Measurements from ENCODE around the gene SPATA45. TPM values are rescaled to one million over a fixed set of nuclear protein-coding genes. Genes with fewer than 3 reads are reported as not detected.

The SPATA45 gene
- total and polyA plus RNA-seq, 2 of the 8 experiments (the other 6 are each of a cell fraction or from before 2014, with no cell fraction given), result 0.21 to 0.65 TPM

GRCh38 chr1:212820969-212821368 lies 26.5 kb downstream of the SPATA45 start:
- Histone ChIP-seq H2BK5ac (ENCODE audit: low read depth, low read length) (no peak overlapping the region), H2AFZ (ENCODE audit: low read length) (no peak overlapping the region)
- FAIRE-seq, result no peak

More at GRCh38 chr1:212820969-212821368, 26.5 kb downstream of the SPATA45 start:
- TF ChIP-seq SP2 (IDR thresholded peaks at IDR 0.05; ENCODE audit: low read length) (no peak), ZNF274 (IDR thresholded peaks at IDR 0.05; ENCODE audit: borderline replicate concordance, extremely low read depth, low read length) (no peak), SP4 (IDR thresholded peaks at IDR 0.05; ENCODE audit: low read length) (no peak), KDM1A (IDR thresholded peaks at IDR 0.05; ENCODE audit: borderline replicate concordance, low read length) (no peak), CTCF (IDR thresholded peaks at IDR 0.05; ENCODE audit: control extremely low read depth in 1 of 3, insufficient read depth in 1 of 3, low read depth in 1 of 3, low read length in 3 of 3) (no peak), TAF7 (optimal IDR thresholded peaks at IDR 0.05; ENCODE audit: borderline replicate concordance, low read depth, low read length) (no peak), ATF2 (IDR thresholded peaks at IDR 0.05; ENCODE audit: low read length) (no peak), SIRT6 (IDR thresholded peaks at IDR 0.05; ENCODE audit: low read length) (no peak)
- ChIA-PET POLR2A (ENCODE audit: partially characterized antibody) (interaction anchor here (0.9 to 1.8 kb wide), 2 partner anchors 10 to 23 kb away, joined by 3 to 4 read pairs; no protein-coding TSS in a partner anchor), CTCF (ENCODE audit: partially characterized antibody) (interaction anchor here (0.9 to 1.2 kb wide), 3 partner anchors 17 to 174 kb away, joined by 3 read pairs; no protein-coding TSS in a partner anchor)
- no peak overlapping the region for H4K8ac ChIP-seq (ENCODE audit: extremely low read depth, insufficient read depth, low read length)
- H3K18ac ChIP-seq (ENCODE audit: extremely low read depth, low read length), result no peak overlapping the region
- no peak overlapping the region for H2BK12ac ChIP-seq (ENCODE audit: low read depth, low read length)
- H4K91ac ChIP-seq (replicated peaks; ENCODE audit: insufficient read length, low read length), result no peak overlapping the region
- H3K14ac ChIP-seq (ENCODE audit: insufficient read length), result no peak overlapping the region
- no peaks in the 10 kb centered on the region for H3K79me1 ChIP-seq (ENCODE audit: low read depth, low read length)
- no peaks in the 10 kb centered on the region for H3K79me2 ChIP-seq (ENCODE audit: control insufficient read depth in 1 of 2, insufficient read depth in 2 of 2, low read length in 2 of 2)
- H3K4me3 ChIP-seq (ENCODE audit: extremely low read depth in 1 of 4, insufficient read depth in 2 of 4, low read depth in 3 of 4, low read length in 4 of 4), result no peak overlapping the region
- DNase-seq (ENCODE audit: low read depth in 1 of 2, low spot score in 2 of 2), result no peak
- peaks cover 0 to 2% (median 0%) of the 10 kb centered on the region in 4 experiments; a peak in 1 of 7 replicates for H3K4me1 ChIP-seq (replicated peaks in 1 of 4; ENCODE audit: control insufficient read depth in 3 of 4, insufficient read depth in 4 of 4, low read length in 3 of 4)
- WGBS, 2 experiments (ENCODE audit: extremely low coverage in 1 of 2, insufficient coverage in 1 of 2, insufficient read length in 1 of 2, insufficient replicate concordance in 2 of 2, low coverage in 1 of 2, low lambda C conversion rate in 2 of 2, missing lambda C conversion rate in 1 of 2), result 96% methylated on average over 2 of the region's 2 CpGs; no CpG with 5 or more reads in 1 of the 2 experiments
- H2BK120ac ChIP-seq (replicated peaks; ENCODE audit: low read depth, low read length), result no peak overlapping the region
- H3K27me3 ChIP-seq (replicated peaks in 1 of 4; ENCODE audit: control insufficient read depth in 3 of 4, extremely low read depth in 1 of 4, insufficient read depth in 3 of 4, low read length in 3 of 4), result no peaks in the 10 kb centered on the region
- H3K4ac ChIP-seq (replicated peaks; ENCODE audit: insufficient read length, low read depth, low read length), result no peak overlapping the region
- no peak overlapping the region for H3K27ac ChIP-seq (ENCODE audit: low read depth, low read length)
- H4K20me1 ChIP-seq (replicated peaks in 1 of 2; ENCODE audit: control insufficient read depth in 1 of 2, insufficient read depth in 2 of 2, low read length in 2 of 2), result no peaks in the 10 kb centered on the region
- no peaks in the 10 kb centered on the region for H3K9me3 ChIP-seq (ENCODE audit: insufficient read depth in 2 of 2, low read depth in 1 of 2, low read length in 1 of 2)
- H3K23me2 ChIP-seq (ENCODE audit: low read depth, low read length), result no peaks in the 10 kb centered on the region
- H2BK15ac ChIP-seq (ENCODE audit: low read length), result no peak overlapping the region
- no peak overlapping the region for H3K23ac ChIP-seq (ENCODE audit: insufficient read length)
- no peak overlapping the region for H3K4me2 ChIP-seq (ENCODE audit: insufficient read depth in 1 of 2, low read depth in 2 of 2, low read length in 2 of 2)
- no peak overlapping the region for H3K9ac ChIP-seq (replicated peaks in 1 of 4; ENCODE audit: extremely low read depth in 1 of 4, low read depth in 3 of 4, low read length in 3 of 4)
- H3K56ac ChIP-seq (replicated peaks; ENCODE audit: insufficient read length, low read depth, low read length), result no peak overlapping the region
- no peak overlapping the region for H2BK20ac ChIP-seq (ENCODE audit: low read length)
- no peak overlapping the region for H2AK5ac ChIP-seq (ENCODE audit: low read depth, low read length)
- H3K36me3 ChIP-seq (ENCODE audit: control insufficient read depth in 2 of 4, insufficient read depth in 4 of 4, low read length in 3 of 4), result no peaks in the 10 kb centered on the region; a peak in 2 of 8 replicates
- H4K5ac ChIP-seq (ENCODE audit: insufficient read length, low read depth, low read length), result no peak overlapping the region

All from H1 (cell line).